ENCODE data around the gene ZNF615.
A peak's percentile ranks its signal among the peaks of the same experiment; 100 is the strongest.
"Not testable (repeated sequence)": the region's sequence is repeated elsewhere in the genome, so short reads cannot be mapped to it uniquely, and the experiment has no call there.

Gene ZNF615

GRCh38 chr19:51994048-51994644 lies 13.9 kb downstream of the ZNF615 start:
- no peak for TF ChIP-seq CTCF (IDR thresholded peaks at IDR 0.05; ENCODE audit: extremely low read depth, insufficient read depth, missing control alignments)
- DNase-seq (ENCODE audit: low spot score), result no peak
- in situ Hi-C loops (cut with MboI; ENCODE audit: low pct_unique_long_range_greater_than_20kb, low sequenced_read_pairs, unreplicated experiment), result no loop called here

GRCh38 chr19:51993422-51993821 lies 14.6 kb downstream of the ZNF615 start:
- in situ Hi-C loops (cut with MboI; ENCODE audit: low pct_unique_long_range_greater_than_20kb, low sequenced_read_pairs, unreplicated experiment), result no loop called here
- TF ChIP-seq CTCF (IDR thresholded peaks at IDR 0.05; ENCODE audit: extremely low read depth, insufficient read depth, missing control alignments), result no peak
- no peak for DNase-seq (ENCODE audit: low spot score)

GRCh38 chr19:51986309-51987291 lies 21.4 kb downstream of the ZNF615 start, which contains the start of gene ZNF350:
TSS of gene ZNF350 (minus strand) at chr19:51986840. CDS start at chr19:51974360, 12,480 bp downstream.
- TF ChIP-seq CTCF (IDR thresholded peaks at IDR 0.05; ENCODE audit: extremely low read depth, insufficient read depth, missing control alignments), result no peak
- in situ Hi-C loops (cut with MboI; ENCODE audit: low pct_unique_long_range_greater_than_20kb, low sequenced_read_pairs, unreplicated experiment), result no loop called here
- DNase-seq (ENCODE audit: low spot score), result peak; percentile 79

GRCh38 chr19:51983361-51983760 lies 24.6 kb downstream of the ZNF615 start:
- no peak for DNase-seq (ENCODE audit: low spot score)

GRCh38 chr19:51980926-51981325 lies 27.1 kb downstream of the ZNF615 start:
- DNase-seq (ENCODE audit: low spot score); in situ Hi-C loops (cut with MboI; ENCODE audit: low pct_unique_long_range_greater_than_20kb, low sequenced_read_pairs, unreplicated experiment): not testable (repeated sequence)

More at GRCh38 chr19:51983361-51983760, 24.6 kb downstream of the ZNF615 start:
- in situ Hi-C loops (cut with MboI; ENCODE audit: low pct_unique_long_range_greater_than_20kb, low sequenced_read_pairs, unreplicated experiment), result no loop called here
- TF ChIP-seq CTCF (IDR thresholded peaks at IDR 0.05; ENCODE audit: extremely low read depth, insufficient read depth, missing control alignments), result no peak

GRCh38 chr19:51980116-51980736 lies 27.8 kb downstream of the ZNF615 start:
- in situ Hi-C loops (cut with MboI; ENCODE audit: low pct_unique_long_range_greater_than_20kb, low sequenced_read_pairs, unreplicated experiment), result no loop called here
- no peak for DNase-seq (ENCODE audit: low spot score)
- TF ChIP-seq CTCF (IDR thresholded peaks at IDR 0.05; ENCODE audit: extremely low read depth, insufficient read depth, missing control alignments), result no peak
